Endometrial microvascular endothelial cells (primary cell): ENCODE data around the gene TIA1. TPM values are rescaled to one million over a fixed set of nuclear protein-coding genes. Genes with fewer than 3 reads are reported as not detected.
"Not testable (repeated sequence)": the region's sequence is repeated elsewhere in the genome, so short reads cannot be mapped to it uniquely, and the experiment has no call there.

ENCODE experiments used
- in situ Hi-C: cut with HindIII; loops from 2 replicates; pipeline ENCODE4 v1.10.0; 2017; ENCODE audit warnings: low sequenced_read_pairs, low pct_unique_long_range_greater_than_20kb; ENCODE audit errors: inconsistent ontology term
- total RNA-seq: library from RNA; depleted of rRNA; stranded (reverse); fragments of >200 nt; gene quantifications from one replicate; pipeline ENCODE4 v1.2.3, GENCODE V29; 2015; ENCODE audit errors: inconsistent ontology term

Gene TIA1
- 55.4 TPM for total RNA-seq

GRCh38 chr2:70248181-70248847 is at the start of gene TIA1:
Gene TIA1 (minus strand): TSS chr2:70248628. CDS start chr2:70248430, 198 bp downstream.
- in situ Hi-C loops = no loop called here

DNA sequence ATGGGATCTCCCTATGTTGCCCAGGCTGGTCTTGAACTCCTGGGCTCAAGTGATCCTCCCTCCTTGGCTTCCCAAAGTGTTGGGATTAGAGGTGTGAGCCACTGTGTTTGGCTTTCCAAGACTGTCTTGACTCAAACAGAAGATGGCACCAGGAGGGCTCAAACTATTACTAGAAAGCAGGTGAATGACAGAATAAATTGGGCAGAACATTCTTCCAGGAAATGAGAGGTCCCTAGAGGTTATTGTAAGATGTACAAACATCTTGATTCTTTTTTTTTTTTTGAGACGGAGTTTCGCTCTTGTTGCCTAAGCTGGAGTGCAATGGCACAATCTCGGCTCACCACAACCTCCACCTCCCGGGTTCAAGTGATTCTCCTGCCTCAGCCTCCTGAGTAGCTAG is 49.4 kb upstream of the TIA1 start:
- in situ Hi-C loops = not testable (repeated sequence)

DNA sequence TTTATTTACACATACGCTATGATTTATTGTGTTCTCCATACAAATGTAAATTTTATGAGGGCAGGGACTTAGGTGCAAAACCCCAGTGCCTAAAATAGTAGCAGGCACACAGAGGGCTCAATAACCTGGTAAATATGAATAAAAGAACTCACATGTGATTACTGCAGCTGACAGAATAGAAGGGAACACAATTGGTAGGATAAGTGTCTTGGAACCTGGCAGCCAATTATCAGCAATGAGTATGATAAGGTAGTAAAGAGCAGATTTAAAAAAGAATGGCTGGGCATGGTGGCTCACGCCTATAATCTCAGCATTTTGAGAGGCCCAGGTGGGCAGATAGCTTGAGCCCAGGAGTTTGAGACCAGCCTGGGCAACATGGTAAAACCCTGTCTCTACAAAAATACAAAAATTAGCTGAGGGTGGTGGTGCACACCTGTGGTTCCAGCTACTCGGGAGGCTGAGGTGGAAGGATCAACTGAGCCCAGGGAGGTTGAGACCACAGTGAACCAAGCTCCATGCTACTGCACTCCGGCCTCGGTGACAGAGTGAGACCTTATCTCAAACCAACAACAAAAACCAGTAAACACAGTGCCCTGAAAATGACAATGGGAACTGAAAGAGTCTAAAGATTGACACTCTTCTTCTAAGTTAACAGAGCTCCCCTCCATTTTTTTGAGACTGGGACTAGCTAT is 35.2 kb upstream of the TIA1 start:
- in situ Hi-C loops = no loop called here

GRCh38 chr2:70282439-70282838 is 34.0 kb upstream of the TIA1 start:
- in situ Hi-C loops = no loop called here

DNA sequence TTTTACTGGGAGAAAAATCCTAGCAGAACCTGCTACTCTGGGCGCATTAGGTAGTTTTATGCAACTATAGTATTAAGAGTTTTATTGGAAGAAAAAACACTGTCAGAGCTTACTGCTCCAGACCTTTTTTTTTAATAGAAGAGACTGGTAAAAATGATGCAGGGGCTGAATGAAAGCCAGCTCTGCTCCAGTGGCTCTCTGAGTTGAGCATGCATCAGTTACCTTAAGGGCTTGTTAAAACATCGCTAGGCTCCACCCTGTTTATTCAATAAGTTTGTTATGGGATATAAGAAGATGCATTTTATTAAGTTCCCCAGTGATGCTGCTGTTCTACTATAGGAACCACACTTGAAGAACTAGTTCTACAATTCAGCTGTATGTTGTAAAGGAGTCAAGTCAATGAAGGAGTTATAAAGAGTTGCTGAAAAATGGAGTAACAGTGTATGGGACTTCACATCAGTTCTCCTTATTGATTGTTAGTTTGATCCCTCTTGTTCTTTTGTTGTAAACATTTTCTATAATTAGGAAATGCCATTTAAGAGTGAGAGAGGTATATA is 31.9 kb upstream of the TIA1 start:
- in situ Hi-C loops = no loop called here

- in situ Hi-C loops = no loop called here
Observed at GRCh38 chr2:70270323-70270722, 21.9 kb upstream of the TIA1 start.

DNA sequence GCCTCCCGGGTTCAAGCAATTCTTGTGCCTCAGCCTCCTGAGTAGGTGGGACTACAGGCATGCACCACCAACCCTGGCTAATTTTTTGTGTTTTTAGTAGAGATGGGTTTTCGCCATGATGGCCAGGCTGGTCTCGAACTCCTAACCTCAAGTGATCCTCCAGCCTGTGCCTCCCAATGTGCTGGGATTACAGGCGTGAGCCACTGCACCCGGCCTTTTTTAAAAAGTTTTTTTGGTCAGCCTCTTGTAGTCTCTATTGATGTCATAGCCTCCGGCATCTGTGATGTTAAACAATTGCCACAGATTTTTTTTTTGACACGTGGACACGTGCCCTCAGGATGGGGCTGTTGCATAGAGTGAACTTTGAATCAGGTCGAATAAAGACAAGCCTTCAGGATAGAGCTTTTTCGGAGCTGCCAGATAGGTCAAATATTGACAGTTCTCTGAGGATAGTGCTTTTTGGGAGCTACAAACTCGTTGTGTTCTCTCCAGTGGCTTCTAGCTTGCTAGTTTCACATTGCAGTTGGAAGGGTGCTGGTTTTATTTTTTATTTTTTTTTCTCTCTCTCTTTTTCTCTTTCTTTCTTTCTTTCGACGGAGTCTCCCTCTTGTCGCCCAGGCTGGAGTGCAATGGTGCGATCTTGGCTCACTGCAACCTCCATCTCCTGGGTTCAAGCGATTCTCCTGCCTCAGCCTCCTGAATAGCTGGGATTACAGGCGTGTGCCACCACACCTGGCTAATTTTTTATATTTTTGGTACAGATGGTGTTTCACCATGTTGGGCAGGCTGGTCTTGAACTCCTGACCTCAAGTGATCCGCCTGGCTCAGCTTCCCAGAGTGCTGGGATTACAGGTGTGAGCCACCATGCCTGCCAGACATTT is 21.2 kb upstream of the TIA1 start:
- in situ Hi-C loops = not testable (repeated sequence)

- in situ Hi-C loops = not testable (repeated sequence)
Observed at GRCh38 chr2:70266925-70267324, 18.5 kb upstream of the TIA1 start.

GRCh38 chr2:70261501-70261900 is 13.1 kb upstream of the TIA1 start:
- in situ Hi-C loops = no loop called here

DNA sequence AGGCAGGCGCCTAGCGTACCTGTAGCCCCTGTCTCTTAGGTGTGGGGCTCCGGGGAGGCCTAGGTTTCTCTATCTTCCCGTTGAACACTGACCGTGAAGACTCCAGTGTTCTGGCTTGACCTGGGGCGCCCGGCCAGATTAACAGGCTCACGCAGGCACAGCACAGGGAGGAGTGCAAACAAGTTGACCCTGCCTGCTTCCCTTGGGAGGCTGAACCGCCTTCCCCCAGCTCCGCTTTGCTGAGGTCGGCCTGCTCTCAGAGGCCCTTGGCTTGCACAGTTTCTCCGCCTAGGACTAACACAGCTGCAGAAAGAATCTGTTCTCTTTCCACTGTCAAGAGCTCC is 10.1 kb upstream of the TIA1 start:
- in situ Hi-C loops = no loop called here

- in situ Hi-C loops = no loop called here
Observed at GRCh38 chr2:70255637-70256314, 7.3 kb upstream of the TIA1 start.

DNA sequence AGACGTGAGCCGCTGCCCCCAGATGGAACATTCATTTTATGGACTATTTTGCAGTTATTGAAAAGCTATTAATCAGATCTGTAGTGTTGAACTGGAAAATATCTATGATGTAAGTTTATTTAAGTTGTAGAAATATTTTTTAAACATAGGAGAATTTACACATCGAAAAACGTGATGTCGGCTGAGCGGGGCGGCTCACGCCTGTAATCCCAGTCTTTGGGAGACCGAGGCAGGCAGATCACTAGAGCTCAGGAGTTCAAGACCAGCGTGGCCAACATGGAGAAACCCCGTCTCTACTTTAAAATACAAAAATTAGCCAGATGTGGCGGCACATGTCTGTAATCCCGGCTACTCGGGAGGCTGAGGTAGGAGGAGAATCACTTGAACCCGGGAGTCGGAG is 2.0 kb upstream of the TIA1 start:
- in situ Hi-C loops = no loop called here

GRCh38 chr2:70247364-70248180 is 856 bp downstream of the TIA1 start:
- in situ Hi-C loops = no loop called here

- in situ Hi-C loops = no loop called here
Observed at GRCh38 chr2:70243806-70244584, 4.4 kb downstream of the TIA1 start.

GRCh38 chr2:70242552-70242951 is 5.9 kb downstream of the TIA1 start:
- in situ Hi-C loops = no loop called here

DNA sequence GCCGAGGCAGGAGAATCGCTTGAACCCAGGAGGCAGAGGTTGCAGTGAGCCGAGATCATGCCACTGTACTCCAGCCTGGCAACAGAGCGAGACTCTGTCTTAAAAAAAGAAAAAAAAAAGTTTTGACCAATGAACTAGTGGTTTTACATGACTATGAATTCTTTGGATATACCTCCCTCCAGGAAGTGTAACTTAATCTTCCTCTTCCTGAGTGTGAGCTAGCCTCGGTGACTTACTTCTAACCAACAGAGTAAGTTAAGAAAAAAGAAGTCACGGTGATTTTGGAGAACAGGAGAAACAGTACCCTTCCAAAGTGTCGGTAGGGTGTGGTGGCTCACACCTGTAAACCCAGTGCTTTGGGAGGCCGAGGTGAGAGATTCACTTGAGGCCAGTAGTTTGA is 7.1 kb downstream of the TIA1 start:
- in situ Hi-C loops = no loop called here

DNA sequence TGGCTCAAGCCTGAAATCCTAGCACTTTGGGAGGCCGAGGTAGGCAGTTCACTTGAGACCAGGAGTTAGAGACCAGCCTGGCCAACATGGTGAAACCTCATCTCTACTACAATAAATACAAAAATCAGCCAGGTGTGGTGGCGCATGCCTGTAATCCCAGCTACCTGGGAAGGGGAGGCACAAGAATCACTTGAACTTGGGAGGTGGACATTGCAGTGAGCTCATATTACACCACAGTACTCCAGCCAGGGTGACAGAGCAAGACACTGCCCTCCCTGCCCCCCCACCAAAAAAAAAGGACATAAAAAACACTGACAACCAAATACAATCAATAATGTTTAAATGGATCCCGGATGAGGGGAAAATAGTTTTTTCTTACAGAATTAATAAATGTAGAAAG is 7.8 kb downstream of the TIA1 start:
- in situ Hi-C loops = no loop called here

DNA sequence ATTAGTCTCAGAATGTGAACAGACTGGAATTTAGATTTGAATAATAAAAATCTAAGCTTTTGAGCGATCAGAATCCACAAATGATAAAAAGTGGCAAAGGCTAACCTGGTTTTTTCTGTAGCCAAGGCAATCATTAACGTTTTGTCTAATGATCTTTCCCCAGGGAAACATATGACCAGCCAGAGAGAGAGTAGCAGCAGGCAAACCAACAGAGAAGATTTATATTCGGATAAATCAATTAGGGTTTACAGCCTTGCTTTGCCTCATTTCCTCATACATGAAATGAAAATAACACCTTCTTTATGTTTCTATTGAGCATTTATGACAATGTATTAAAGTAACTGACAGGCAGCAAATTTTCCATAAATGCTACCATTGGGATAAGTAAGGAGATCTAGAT is 14.5 kb downstream of the TIA1 start:
- in situ Hi-C loops = no loop called here
